ENCODE results near the gene OR7G3.

Gene OR7G3

DNA sequence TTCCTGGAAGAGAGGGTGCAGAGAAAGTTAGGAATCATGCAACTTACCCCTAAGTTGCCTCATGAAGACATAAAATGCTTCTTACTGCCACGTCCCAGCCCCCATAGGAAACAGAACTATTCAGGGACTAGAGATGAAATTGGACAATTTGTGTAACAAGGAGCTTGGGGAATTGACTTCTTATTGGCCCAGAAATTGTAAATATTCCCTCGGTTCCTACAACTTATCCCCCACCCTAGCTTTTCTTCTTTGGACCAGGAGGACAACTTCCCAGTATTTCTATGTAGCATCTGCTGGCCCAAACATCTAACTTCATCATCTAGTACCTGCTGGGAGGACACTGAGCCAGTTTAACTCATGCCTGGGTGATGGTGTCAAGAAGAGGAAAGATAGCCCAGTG, 40.0 kb downstream of the OR7G3 start, which contains the start of gene OR1M1:
OR1M1 (plus strand) TSS at position 301 of the 400 bp plus-strand sequence. CDS start 6,184 bp downstream, outside the sequence.
- no peak for DNase-seq

DNA sequence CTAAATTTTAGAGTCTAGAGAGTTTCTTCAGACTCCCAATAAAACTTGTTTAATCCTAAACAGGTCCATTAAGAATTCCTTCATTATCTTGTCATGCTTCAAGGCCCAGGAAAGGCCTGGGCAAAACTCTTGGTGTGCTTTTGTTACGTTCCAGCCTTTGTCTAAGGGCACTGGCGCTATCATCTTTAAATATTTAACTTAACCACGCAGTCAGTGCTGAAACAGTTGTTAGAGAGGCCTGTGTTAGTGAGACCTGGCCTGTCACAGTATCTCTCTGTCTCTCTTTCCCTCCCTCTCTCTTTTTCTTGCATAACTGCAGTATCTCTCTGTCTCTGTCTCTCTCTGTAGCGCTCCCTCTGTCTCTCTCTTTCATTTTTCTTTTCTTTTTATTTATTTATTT, 48.1 kb downstream of the OR7G3 start:
- DNase-seq = no peak

DNA sequence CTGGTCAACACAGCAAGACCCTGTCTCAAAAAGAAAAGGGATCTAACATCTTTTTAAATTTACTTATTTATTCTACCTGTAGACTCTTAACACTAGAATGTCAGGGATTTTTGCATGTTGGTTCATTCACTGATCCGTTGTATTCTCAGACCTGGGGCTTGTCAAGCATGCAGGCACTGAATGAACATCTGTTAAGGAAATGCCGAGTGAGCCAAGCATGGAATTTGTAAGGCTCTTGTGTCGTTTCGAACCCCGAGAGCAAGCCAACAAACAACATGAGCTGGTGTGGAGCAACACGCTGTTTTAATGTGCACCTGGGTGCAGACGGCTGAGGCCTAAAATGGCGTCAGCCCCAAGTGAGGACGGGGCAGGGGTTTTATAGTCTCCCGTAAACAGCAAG, 49.8 kb downstream of the OR7G3 start:
- DNase-seq = no peak

All from NCI-H524 treated with DMSO at 0.1 percent for 48 hours (cell line).